Measurements from ENCODE around the gene CTRL.

Gene CTRL

GRCh38 chr16:67886387-67886786 is 45.3 kb downstream of the CTRL start:
- no peak for DNase-seq

- DNase-seq: no peak
Measured at GRCh38 chr16:67885976-67886375, 45.7 kb downstream of the CTRL start.

- DNase-seq: no peak
Measured at GRCh38 chr16:67885545-67885944, 46.1 kb downstream of the CTRL start.

- DNase-seq: no peak
Measured at GRCh38 chr16:67884684-67885083, 47.0 kb downstream of the CTRL start, which contains the start of gene NRN1L. TSS of gene NRN1L (plus strand) at chr16:67884885. CDS start at chr16:67884904, 19 bp downstream.

GRCh38 chr16:67883872-67884261 is 47.8 kb downstream of the CTRL start:
- DNase-seq: peak; percentile 60 to 73

GRCh38 chr16:67883146-67883871 is 48.4 kb downstream of the CTRL start:
- DNase-seq: no peak

GRCh38 chr16:67882374-67883145 is 49.1 kb downstream of the CTRL start:
- no peak for DNase-seq

- DNase-seq: no peak
Measured at GRCh38 chr16:67881621-67882161, 50.0 kb downstream of the CTRL start.

GRCh38 chr16:67880584-67880983 is 51.1 kb downstream of the CTRL start:
- DNase-seq: no peak

- DNase-seq: no peak
Measured at GRCh38 chr16:67879936-67880335, 51.7 kb downstream of the CTRL start.

All from stimulated activated CD4-positive, alpha-beta T cell treated with anti-CD3 and anti-CD28 coated beads, Interleukin-4, amount 100 ng/mL, for 4 hours (primary cell).